Measurements from ENCODE around the gene TTC28.
A peak's percentile ranks its signal among the peaks of the same experiment; 100 is the strongest.
"Not testable (repeated sequence)": the region's sequence is repeated elsewhere in the genome, so short reads cannot be mapped to it uniquely, and the experiment has no call there.

The TTC28 gene

GRCh38 chr22:28094771-28095170, 584.9 kb downstream of the TTC28 start:
- no peaks in the 10 kb centered on the region for H3K36me3 ChIP-seq (replicated peaks)
- no peak for DNase-seq
- TF ChIP-seq, protein P1, sequence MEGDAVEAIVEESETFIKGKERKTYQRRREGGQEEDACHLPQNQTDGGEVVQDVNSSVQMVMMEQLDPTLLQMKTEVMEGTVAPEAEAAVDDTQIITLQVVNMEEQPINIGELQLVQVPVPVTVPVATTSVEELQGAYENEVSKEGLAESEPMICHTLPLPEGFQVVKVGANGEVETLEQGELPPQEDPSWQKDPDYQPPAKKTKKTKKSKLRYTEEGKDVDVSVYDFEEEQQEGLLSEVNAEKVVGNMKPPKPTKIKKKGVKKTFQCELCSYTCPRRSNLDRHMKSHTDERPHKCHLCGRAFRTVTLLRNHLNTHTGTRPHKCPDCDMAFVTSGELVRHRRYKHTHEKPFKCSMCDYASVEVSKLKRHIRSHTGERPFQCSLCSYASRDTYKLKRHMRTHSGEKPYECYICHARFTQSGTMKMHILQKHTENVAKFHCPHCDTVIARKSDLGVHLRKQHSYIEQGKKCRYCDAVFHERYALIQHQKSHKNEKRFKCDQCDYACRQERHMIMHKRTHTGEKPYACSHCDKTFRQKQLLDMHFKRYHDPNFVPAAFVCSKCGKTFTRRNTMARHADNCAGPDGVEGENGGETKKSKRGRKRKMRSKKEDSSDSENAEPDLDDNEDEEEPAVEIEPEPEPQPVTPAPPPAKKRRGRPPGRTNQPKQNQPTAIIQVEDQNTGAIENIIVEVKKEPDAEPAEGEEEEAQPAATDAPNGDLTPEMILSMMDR (IDR thresholded peaks at IDR 0.05; ENCODE audit: low read depth, low read length, missing control alignments) = no peak
- no peak overlapping the region for H3K27ac ChIP-seq
- no peaks in the 10 kb centered on the region for H3K27me3 ChIP-seq (replicated peaks)
- in situ Hi-C loops (cut with HindIII; ENCODE audit: low pct_ligation_motif_present, low sequenced_read_pairs) = no loop called here
- no peak overlapping the region for H3K4me3 ChIP-seq (ENCODE audit: low read depth, low read length)

DNA sequence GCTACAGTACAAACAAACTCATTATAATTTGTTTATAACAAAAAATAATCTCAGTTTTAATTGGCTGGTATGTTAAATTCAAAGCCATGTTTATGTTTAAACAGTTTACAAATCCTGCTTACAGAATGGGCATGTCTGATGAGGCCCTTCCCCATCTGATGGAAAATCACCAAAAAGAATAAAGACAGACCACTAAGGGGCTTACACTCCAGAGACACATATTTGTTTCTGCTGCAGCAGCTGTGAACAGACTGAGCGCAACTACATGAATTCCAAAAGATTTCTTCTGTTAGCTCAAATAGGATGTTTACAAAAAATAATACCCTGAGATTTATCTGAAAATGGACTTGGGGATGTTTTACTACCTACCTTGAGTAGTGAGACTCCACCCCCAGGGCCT, 585.9 kb downstream of the TTC28 start:
- in situ Hi-C loops (cut with HindIII; ENCODE audit: low pct_ligation_motif_present, low sequenced_read_pairs) = no loop called here
- no peaks in the 10 kb centered on the region for H3K27me3 ChIP-seq (replicated peaks)
- H3K4me3 ChIP-seq (ENCODE audit: low read depth, low read length) = no peak overlapping the region
- no peaks in the 10 kb centered on the region for H3K36me3 ChIP-seq (replicated peaks)
- DNase-seq = no peak
- H3K27ac ChIP-seq = no peak overlapping the region
- TF ChIP-seq, protein P1 (IDR thresholded peaks at IDR 0.05; ENCODE audit: low read depth, low read length, missing control alignments) = no peak

- no peak overlapping the region for H3K27ac ChIP-seq
- H3K27me3 ChIP-seq (replicated peaks) = no peaks in the 10 kb centered on the region
- H3K36me3 ChIP-seq (replicated peaks) = no peaks in the 10 kb centered on the region
- no peak for DNase-seq
- TF ChIP-seq, protein P1 (IDR thresholded peaks at IDR 0.05; ENCODE audit: low read depth, low read length, missing control alignments) = no peak
- in situ Hi-C loops (cut with HindIII; ENCODE audit: low pct_ligation_motif_present, low sequenced_read_pairs) = no loop called here
- no peak overlapping the region for H3K4me3 ChIP-seq (ENCODE audit: low read depth, low read length)
Observed at GRCh38 chr22:28091486-28091885, 588.2 kb downstream of the TTC28 start.

DNA sequence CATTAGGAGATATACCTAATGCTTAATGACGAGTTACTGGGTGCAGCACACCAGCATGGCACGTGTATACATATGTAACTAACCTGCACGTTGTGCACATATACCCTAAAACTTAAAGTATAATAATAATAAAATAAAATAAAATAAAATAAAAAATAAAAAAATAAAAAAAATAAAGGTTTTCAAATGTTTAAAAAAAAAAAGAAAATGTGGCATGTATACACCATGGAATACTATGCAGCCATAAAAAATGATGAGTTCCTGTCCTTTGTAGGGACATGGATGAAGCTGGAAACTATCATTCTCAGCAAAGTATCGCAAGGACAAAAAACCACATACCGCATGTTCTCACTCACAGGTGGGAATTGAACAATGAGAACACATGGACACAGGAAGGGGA, 590.1 kb downstream of the TTC28 start:
- H3K36me3 ChIP-seq (replicated peaks); H3K27me3 ChIP-seq (replicated peaks); H3K4me3 ChIP-seq (ENCODE audit: low read depth, low read length); H3K27ac ChIP-seq; in situ Hi-C loops (cut with HindIII; ENCODE audit: low pct_ligation_motif_present, low sequenced_read_pairs); DNase-seq: not testable (repeated sequence)

DNA sequence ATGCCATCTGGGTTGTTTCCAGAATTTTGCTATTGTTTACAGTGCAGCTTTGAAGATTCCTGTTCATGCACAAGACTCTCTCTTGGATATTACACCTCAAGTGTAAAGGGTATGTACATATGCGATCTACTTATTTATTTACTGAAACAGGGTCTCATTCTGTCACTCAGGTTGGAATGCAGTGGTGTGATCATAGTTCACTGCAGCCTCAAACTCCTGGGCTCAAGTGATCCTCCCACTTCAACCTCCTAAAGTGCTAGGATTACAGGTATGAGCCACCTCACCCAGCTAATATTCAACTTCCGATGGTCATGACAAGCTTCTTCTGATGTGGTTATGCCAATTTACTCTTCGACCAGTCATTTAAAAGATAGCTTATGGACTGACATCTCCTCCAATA, 602.5 kb downstream of the TTC28 start:
- TF ChIP-seq, protein P1 (IDR thresholded peaks at IDR 0.05; ENCODE audit: low read depth, low read length, missing control alignments) = no peak
- Histone ChIP-seq H3K27me3 (replicated peaks) (no peaks in the 10 kb centered on the region), H3K27ac (no peak overlapping the region), H3K4me3 (ENCODE audit: low read depth, low read length) (no peak overlapping the region), H3K36me3 (replicated peaks) (no peaks in the 10 kb centered on the region)
- DNase-seq = no peak
- in situ Hi-C loops (cut with HindIII; ENCODE audit: low pct_ligation_motif_present, low sequenced_read_pairs) = no loop called here

DNA sequence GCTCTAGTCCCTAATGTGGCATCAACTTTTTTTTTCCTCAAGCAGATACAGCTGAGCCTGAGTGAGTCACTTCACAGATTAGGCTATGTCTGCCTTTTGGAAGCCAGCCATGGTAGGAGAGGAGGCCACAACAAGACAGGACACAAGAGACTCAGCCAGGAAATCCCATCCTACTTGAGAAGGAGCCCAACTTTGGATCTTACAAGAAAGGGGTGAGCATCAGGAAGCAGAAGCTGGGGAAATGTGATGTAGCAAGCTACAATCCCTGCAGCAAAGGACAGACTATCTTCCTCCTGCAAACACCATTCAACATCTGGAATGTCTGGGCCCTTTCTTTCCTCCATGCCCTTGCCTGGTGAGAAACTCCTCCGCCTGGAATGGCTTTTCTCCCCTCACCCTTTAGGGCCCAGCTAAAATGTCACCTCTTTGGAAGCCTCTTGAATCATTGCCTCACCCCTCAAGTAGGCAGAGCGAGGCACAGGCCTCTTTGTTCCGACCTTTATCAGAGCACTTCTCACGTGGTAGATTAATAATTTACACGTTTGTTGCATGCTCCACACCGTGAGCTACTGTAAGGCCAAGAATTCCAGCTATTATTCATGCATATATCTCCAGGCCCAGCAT, 604.2 kb downstream of the TTC28 start:
- in situ Hi-C loops (cut with HindIII; ENCODE audit: low pct_ligation_motif_present, low sequenced_read_pairs) = no loop called here
- Histone ChIP-seq H3K27ac (no peak overlapping the region), H3K4me3 (ENCODE audit: low read depth, low read length) (no peak overlapping the region), H3K27me3 (replicated peaks) (no peaks in the 10 kb centered on the region), H3K36me3 (replicated peaks) (no peaks in the 10 kb centered on the region)
- DNase-seq = peak; percentile 86
- TF ChIP-seq, protein P1 (IDR thresholded peaks at IDR 0.05; ENCODE audit: low read depth, low read length, missing control alignments) = no peak

Measured in brain microvascular endothelial cell (primary cell).